Measurements from ENCODE around the gene CD302.
"Not testable (repeated sequence)": the region's sequence is repeated elsewhere in the genome, so short reads cannot be mapped to it uniquely, and the experiment has no call there.

DNA sequence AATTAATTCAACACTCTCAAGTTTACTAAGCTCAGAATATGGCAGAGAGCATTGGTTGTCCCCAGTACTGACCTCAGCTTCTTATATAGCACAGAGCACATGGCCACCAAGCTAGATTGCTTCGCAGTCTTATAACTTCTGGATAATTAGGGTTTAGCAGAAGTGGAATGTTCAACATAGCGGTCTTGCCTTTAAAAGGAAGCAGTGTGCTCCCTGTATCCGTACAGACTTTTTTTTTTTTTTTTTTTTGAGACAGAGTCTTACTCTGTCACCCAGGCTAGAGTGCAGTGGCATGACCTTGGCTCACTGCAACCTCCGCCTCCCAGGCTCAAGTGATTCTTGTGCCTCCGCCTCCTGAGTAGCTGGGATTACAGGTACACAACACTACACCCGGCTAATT lies 13.3 kb downstream of the CD302 start:
- TF ChIP-seq, protein P1, sequence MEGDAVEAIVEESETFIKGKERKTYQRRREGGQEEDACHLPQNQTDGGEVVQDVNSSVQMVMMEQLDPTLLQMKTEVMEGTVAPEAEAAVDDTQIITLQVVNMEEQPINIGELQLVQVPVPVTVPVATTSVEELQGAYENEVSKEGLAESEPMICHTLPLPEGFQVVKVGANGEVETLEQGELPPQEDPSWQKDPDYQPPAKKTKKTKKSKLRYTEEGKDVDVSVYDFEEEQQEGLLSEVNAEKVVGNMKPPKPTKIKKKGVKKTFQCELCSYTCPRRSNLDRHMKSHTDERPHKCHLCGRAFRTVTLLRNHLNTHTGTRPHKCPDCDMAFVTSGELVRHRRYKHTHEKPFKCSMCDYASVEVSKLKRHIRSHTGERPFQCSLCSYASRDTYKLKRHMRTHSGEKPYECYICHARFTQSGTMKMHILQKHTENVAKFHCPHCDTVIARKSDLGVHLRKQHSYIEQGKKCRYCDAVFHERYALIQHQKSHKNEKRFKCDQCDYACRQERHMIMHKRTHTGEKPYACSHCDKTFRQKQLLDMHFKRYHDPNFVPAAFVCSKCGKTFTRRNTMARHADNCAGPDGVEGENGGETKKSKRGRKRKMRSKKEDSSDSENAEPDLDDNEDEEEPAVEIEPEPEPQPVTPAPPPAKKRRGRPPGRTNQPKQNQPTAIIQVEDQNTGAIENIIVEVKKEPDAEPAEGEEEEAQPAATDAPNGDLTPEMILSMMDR (IDR thresholded peaks at IDR 0.05 in 2 of 3, conservative IDR thresholded peaks at IDR 0.05 in 1 of 3; ENCODE audit: control insufficient read depth in 2 of 3, extremely low read depth in 1 of 3, insufficient read depth in 1 of 3, low read depth in 3 of 3, low read length in 3 of 3) = not testable (repeated sequence)
- not testable (repeated sequence) for TF ChIP-seq FOXK2 (IDR thresholded peaks at IDR 0.05); SREBF2 (IDR thresholded peaks at IDR 0.05; ENCODE audit: low read length); USF2 (IDR thresholded peaks at IDR 0.05; ENCODE audit: borderline replicate concordance, low read depth, low read length); JUND (IDR thresholded peaks at IDR 0.05; ENCODE audit: low read depth, low read length); NFYB (IDR thresholded peaks at IDR 0.05; ENCODE audit: insufficient read depth, low read depth, low read length); EP300 (IDR thresholded peaks at IDR 0.05; ENCODE audit: borderline replicate concordance in 1 of 2, control insufficient read depth in 1 of 2, low read depth in 2 of 2, low read length in 2 of 2)
- TF ChIP-seq, protein P2, sequence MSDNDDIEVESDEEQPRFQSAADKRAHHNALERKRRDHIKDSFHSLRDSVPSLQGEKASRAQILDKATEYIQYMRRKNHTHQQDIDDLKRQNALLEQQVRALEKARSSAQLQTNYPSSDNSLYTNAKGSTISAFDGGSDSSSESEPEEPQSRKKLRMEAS (IDR thresholded peaks at IDR 0.05; ENCODE audit: low read depth, low read length) = not testable (repeated sequence)
- TF ChIP-seq, protein P3, sequence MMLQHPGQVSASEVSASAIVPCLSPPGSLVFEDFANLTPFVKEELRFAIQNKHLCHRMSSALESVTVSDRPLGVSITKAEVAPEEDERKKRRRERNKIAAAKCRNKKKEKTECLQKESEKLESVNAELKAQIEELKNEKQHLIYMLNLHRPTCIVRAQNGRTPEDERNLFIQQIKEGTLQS (IDR thresholded peaks at IDR 0.05; ENCODE audit: borderline replicate concordance, extremely low read depth, low read depth, low read length) = not testable (repeated sequence)
